ENCODE data around the gene C12orf56. TPM values are rescaled to one million over a fixed set of nuclear protein-coding genes. Genes with fewer than 3 reads are reported as not detected.
A peak's percentile ranks its signal among the peaks of the same experiment; 100 is the strongest.

Gene C12orf56
- total and polyA plus RNA-seq, 9 of the 15 experiments (the other 6 are each of a cell fraction or from before 2014, with no cell fraction given), result 0.40 to 4.8 (median 1.2) TPM

DNA sequence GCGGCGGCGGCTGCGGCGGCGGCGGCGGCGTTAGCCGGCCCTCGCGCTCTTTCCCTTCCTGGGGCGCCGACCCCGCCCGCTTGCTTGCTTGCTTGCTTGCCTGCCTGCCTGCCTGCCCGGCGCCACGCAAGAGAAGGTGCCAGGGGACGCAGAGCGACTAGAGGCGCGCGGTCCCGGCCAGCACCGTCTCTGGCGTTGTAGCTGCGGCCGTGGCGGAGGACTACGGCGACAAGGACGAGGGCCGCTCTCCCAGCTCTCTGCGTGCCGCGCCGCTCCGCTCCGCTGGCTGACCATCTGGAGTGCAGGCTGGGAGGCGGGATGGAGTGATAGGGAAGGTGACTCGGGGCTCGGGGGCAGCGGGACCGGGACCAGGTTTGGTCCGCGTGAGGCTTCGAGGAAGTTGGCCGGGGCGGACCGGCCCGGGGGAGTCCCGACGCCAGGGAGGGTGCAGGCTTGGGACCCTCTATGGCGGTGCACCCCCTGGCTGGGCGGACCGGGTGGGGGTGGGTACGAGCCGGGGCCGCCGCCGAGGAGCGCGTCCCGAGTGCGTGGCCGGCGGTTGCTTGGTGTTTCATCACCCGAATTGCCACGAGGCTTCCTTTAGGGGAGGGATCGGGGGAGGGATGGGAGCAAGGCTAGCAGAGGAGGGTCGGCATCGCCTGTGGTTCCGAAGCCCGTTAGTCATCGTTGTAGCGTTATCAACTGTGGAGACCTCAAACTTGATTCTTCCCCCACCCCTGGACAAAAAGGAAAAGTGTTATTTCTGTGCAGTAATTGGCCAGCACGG, 14.1 kb upstream of the C12orf56 start (continued):
- TF ChIP-seq ILF3 (IDR thresholded peaks at IDR 0.05; ENCODE audit: borderline replicate concordance) (no peak), FOXK2 (conservative IDR thresholded peaks at IDR 0.05 in 1 of 2, IDR thresholded peaks at IDR 0.05 in 1 of 2; ENCODE audit: low read depth in 2 of 2) (no peak), GABPB2 (CRISPR knock-in tag; conservative IDR thresholded peaks at IDR 0.05) (no peak), TGIF2 (CRISPR knock-in tag; IDR thresholded peaks at IDR 0.05) (0 out of 2 replicates have a peak, but pooled peaks have one; percentile 70), ZNF780A (CRISPR knock-in tag; IDR thresholded peaks at IDR 0.05) (no peak), COPS2 (conservative IDR thresholded peaks at IDR 0.05) (no peak), FOXA1 (IDR thresholded peaks at IDR 0.05; ENCODE audit: borderline replicate concordance) (no peak), ZNF41 (CRISPR knock-in tag; conservative IDR thresholded peaks at IDR 0.05) (no peak), MEF2D (tag; conservative IDR thresholded peaks at IDR 0.05; ENCODE audit: low read depth) (no peak), ARHGAP35 (IDR thresholded peaks at IDR 0.05; ENCODE audit: partially characterized antibody) (no peak), BCOR (IDR thresholded peaks at IDR 0.05) (0 out of 2 replicates have a peak, but pooled peaks have one; percentile 20), ZNF324 (CRISPR knock-in tag; IDR thresholded peaks at IDR 0.05) (0 out of 2 replicates have a peak, but pooled peaks have one; percentile 8), ZKSCAN8 (CRISPR knock-in tag; IDR thresholded peaks at IDR 0.05) (no peak), ETV6 (IDR thresholded peaks at IDR 0.05; ENCODE audit: borderline replicate concordance in 1 of 2, low read depth in 2 of 2, low read length in 1 of 2) (no peak), ETV6 (CRISPR knock-in tag; IDR thresholded peaks at IDR 0.05; ENCODE audit: borderline replicate concordance) (no peak), HIVEP1 (CRISPR knock-in tag; IDR thresholded peaks at IDR 0.05) (no peak; the same call in 1 of the 2 replicates), HSF4 (CRISPR knock-in tag; IDR thresholded peaks at IDR 0.05; ENCODE audit: borderline replicate concordance) (no peak), ZNF124 (CRISPR knock-in tag; IDR thresholded peaks at IDR 0.05) (no peak; the same call in 1 of the 2 replicates), GATAD2B (IDR thresholded peaks at IDR 0.05; ENCODE audit: borderline replicate concordance) (no peak), NR3C1 (CRISPR knock-in tag; IDR thresholded peaks at IDR 0.05) (no peak), ZNF696 (CRISPR knock-in tag; conservative IDR thresholded peaks at IDR 0.05) (no peak)
- TF ChIP-seq, protein P1, sequence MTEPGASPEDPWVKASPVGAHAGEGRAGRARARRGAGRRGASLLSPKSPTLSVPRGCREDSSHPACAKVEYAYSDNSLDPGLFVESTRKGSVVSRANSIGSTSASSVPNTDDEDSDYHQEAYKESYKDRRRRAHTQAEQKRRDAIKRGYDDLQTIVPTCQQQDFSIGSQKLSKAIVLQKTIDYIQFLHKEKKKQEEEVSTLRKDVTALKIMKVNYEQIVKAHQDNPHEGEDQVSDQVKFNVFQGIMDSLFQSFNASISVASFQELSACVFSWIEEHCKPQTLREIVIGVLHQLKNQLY (CRISPR knock-in tag; conservative IDR thresholded peaks at IDR 0.05), result 0 out of 4 replicates have a peak, but pooled peaks of 1 of the 2 experiments have one; percentile 51
- TF ChIP-seq, protein P2, sequence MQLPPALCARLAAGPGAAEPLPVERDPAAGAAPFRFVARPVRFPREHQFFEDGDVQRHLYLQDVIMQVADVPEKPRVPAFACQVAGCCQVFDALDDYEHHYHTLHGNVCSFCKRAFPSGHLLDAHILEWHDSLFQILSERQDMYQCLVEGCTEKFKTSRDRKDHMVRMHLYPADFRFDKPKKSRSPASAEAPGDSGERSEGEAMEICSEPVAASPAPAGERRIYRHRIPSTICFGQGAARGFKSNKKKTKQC (CRISPR knock-in tag; IDR thresholded peaks at IDR 0.05), result peak; percentile 86; the same call in 1 of the 2 replicates
- TF ChIP-seq, protein P3, sequence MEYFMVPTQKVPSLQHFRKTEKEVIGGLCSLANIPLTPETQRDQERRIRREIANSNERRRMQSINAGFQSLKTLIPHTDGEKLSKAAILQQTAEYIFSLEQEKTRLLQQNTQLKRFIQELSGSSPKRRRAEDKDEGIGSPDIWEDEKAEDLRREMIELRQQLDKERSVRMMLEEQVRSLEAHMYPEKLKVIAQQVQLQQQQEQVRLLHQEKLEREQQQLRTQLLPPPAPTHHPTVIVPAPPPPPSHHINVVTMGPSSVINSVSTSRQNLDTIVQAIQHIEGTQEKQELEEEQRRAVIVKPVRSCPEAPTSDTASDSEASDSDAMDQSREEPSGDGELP (CRISPR knock-in tag; IDR thresholded peaks at IDR 0.05; ENCODE audit: borderline replicate concordance), result peak; percentile 84

All from K562 (cell line).